Kidney (tissue), 14 donors: ENCODE results near the gene MECR. TPM values are rescaled to one million over a fixed set of nuclear protein-coding genes. Genes with fewer than 3 reads are reported as not detected.
"Not testable (repeated sequence)": the region's sequence is repeated elsewhere in the genome, so short reads cannot be mapped to it uniquely, and the experiment has no call there.

Source experiments
- DNase-seq, 5 donors: peaks; one replicate each; pipeline ENCODE4 v3.0.0-alpha.2; 2013 to 2020
- FAIRE-seq: peaks from 2 replicates; lab custom pipeline; 2012; peaks lifted over from hg19 to GRCh38; lab: Jason Lieb, UNC
- H3K27ac ChIP-seq, 2 donors: one replicate each; pipeline ENCODE4 v1.7.0; 2013; ENCODE audit warnings: low read depth in 2 of 2, low read length in 2 of 2, inconsistent platforms in 1 of 2
- H3K27me3 ChIP-seq: one replicate; pipeline ENCODE4 v1.7.1; 2013; ENCODE audit warnings: low read length, inconsistent platforms; ENCODE audit not compliant: control insufficient read depth, insufficient read depth
- H3K36me3 ChIP-seq, 3 donors: one replicate each; pipeline versions ENCODE4 v1.7.0 to v1.7.1; 2013; ENCODE audit warnings: low read length in 3 of 3, control low read depth in 1 of 3, inconsistent platforms in 1 of 3; ENCODE audit not compliant: insufficient read depth in 3 of 3, control insufficient read depth in 2 of 3
- H3K4me1 ChIP-seq, 3 donors: one replicate each; pipeline versions ENCODE4 v1.7.0 to v1.7.1; 2013; ENCODE audit warnings: low read length in 3 of 3, inconsistent platforms in 1 of 3, low read depth in 1 of 3; ENCODE audit not compliant: control insufficient read depth in 2 of 3, insufficient read depth in 2 of 3
- H3K4me3 ChIP-seq, 3 donors: one replicate each; pipeline versions ENCODE4 v1.7.0 to v1.8.1; 2013; ENCODE audit warnings: low read length in 3 of 3, control low read depth in 1 of 3, inconsistent platforms in 1 of 3
- H3K9ac ChIP-seq, 3 donors: one replicate each; pipeline versions ENCODE4 v1.7.0 to v1.7.1; 2013; ENCODE audit warnings: low read length in 3 of 3, control low read depth in 1 of 3, inconsistent platforms in 1 of 3
- H3K9me3 ChIP-seq, 3 donors: one replicate each; pipeline versions ENCODE4 v1.7.0 to v1.7.1; 2013; ENCODE audit warnings: low read length in 3 of 3, control low read depth in 1 of 3, inconsistent platforms in 1 of 3; ENCODE audit not compliant: control insufficient read depth in 2 of 3, insufficient read depth in 1 of 3
- intact Hi-C: fragments of 100-400 bp; cut with DNase I; formaldehyde crosslinking; loops from one replicate; pipeline ENCODE4 v1.11.1; 2022
- polyA plus RNA-seq: library from polyadenylated mRNA; stranded (reverse); fragments of 350-450 nt; fragmentation: Illumina TruSeq; extraction: RNeasy Lipid Tissue Mini Kit (QIAGEN cat#74804); gene quantifications from one replicate; pipeline ENCODE4 v1.2.3, GENCODE V29; 2014; ENCODE audit warnings: low read depth, low replicate concordance; ENCODE audit not compliant: insufficient read depth
- total RNA-seq: library from RNA; stranded (reverse); fragmentation: NEBNext Ultra II Directional; extraction: Animal tissue kit (Norgen Biotek cat#: 25700); gene quantifications from one replicate; pipeline ENCODE4 v1.2.1, GENCODE V29; 2021
- TF ChIP-seq, protein P1 (sequence below): IDR thresholded peaks from 3 replicates; pipeline ENCODE4 v1.5.1; 2012; ENCODE audit warnings: mild to moderate bottlenecking, moderate library complexity, borderline replicate concordance; ENCODE audit not compliant: insufficient read depth; ENCODE audit errors: extremely low read depth
- donor health status: control.
- donor health status: control.
- donor health status: control.
- donor health status: control.
- donor health status: control.
- donor health status: DM: yes; HTN: yes; CAD: no.
- donor health status: Normal renal cell carcinoma (clear cell type).

The MECR gene
- total and polyA plus RNA-seq, 2 donors from 2014 or later = 27.7 to 42.6 TPM

DNA sequence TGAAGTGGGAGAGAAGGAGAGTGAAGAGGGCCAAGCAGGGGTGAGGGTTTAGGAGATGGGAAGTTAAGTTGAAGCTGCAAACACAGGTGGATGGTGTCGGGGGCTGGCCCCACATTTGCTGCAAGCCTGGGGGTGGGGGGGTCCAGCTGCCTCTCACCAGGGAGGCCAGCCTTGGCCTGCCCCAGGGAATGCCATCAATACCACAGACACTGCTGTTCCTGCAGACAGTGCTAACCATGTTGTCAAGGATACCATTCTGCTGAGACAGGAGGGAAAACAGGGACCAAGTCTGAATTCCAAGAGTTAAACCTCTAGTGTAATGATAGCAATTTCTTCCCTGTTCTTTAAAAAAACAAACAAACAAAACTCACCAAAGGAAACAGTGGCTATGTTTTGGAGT, 8.0 kb downstream of the MECR start:
- H3K27ac ChIP-seq = no peak overlapping the region
- no peaks in the 10 kb centered on the region for H3K9me3 ChIP-seq
- H3K4me3 ChIP-seq = no peak overlapping the region
- TF ChIP-seq, protein P1, sequence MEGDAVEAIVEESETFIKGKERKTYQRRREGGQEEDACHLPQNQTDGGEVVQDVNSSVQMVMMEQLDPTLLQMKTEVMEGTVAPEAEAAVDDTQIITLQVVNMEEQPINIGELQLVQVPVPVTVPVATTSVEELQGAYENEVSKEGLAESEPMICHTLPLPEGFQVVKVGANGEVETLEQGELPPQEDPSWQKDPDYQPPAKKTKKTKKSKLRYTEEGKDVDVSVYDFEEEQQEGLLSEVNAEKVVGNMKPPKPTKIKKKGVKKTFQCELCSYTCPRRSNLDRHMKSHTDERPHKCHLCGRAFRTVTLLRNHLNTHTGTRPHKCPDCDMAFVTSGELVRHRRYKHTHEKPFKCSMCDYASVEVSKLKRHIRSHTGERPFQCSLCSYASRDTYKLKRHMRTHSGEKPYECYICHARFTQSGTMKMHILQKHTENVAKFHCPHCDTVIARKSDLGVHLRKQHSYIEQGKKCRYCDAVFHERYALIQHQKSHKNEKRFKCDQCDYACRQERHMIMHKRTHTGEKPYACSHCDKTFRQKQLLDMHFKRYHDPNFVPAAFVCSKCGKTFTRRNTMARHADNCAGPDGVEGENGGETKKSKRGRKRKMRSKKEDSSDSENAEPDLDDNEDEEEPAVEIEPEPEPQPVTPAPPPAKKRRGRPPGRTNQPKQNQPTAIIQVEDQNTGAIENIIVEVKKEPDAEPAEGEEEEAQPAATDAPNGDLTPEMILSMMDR = no peak
- H3K4me1 ChIP-seq = no peaks in the 10 kb centered on the region
- no peak overlapping the region for H3K9ac ChIP-seq
- DNase-seq (no peak), FAIRE-seq (no peak)
- H3K36me3 ChIP-seq = peaks cover 0 to 2% (median 0%) of the 10 kb centered on the region in 3 donors
- intact Hi-C loops = no loop called here
- no peaks in the 10 kb centered on the region for H3K27me3 ChIP-seq

DNA sequence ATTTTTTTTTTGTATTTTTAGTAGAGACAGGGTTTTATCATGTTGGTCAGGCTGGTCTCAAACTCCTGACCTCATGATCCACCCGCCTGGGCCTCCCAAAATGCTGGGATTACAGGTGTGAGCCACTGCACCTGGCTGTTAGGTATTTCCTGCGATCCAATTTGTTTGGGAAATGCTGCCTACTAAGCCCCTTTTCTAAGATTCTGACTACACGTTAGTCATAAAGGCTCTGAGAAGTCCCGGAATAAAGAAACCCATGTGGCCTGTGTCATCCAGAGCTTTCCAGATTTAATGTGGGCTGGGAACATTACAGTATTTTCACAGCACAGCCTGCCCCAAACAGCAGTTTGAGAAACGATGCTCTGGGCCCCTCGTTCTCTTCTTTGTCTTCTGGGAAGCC, 8.5 kb downstream of the MECR start:
- intact Hi-C loops, H3K36me3 ChIP-seq: not testable (repeated sequence)

DNA sequence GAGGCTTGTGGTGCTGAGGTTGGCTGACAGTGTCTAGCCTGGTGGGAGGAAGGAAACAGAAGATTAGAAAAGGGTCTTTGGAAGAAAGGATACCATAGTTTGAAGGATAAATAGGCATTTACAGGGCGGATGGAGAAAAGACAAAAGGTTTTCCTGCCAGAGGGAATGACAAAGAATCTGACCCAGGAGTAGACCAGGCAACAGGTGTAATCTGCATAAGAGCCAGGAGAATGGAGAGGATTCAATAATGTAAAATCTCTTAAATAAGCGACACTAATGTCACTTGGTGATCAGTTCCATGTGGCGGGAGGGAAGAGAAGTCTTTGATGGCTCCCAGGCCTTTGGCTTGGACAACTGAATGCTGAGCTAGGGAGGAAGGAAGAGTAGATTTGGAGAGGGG, 9.4 kb downstream of the MECR start:
- intact Hi-C loops = no loop called here
- TF ChIP-seq, protein P1 = no peak
- H3K27me3 ChIP-seq = no peaks in the 10 kb centered on the region
- DNase-seq = no peak
- no peak for FAIRE-seq
- no peaks in the 10 kb centered on the region for H3K4me1 ChIP-seq
- H3K27ac ChIP-seq = no peak overlapping the region
- no peaks in the 10 kb centered on the region for H3K9me3 ChIP-seq
- peaks cover 0 to 2% (median 0%) of the 10 kb centered on the region in 3 donors for H3K36me3 ChIP-seq
- H3K4me3 ChIP-seq = no peak overlapping the region
- no peak overlapping the region for H3K9ac ChIP-seq

More for the DNA sequence above, 8.5 kb downstream of the MECR start:
- not testable (repeated sequence) for H3K4me3 ChIP-seq, H3K9me3 ChIP-seq, FAIRE-seq, DNase-seq, H3K27me3 ChIP-seq, H3K4me1 ChIP-seq, H3K27ac ChIP-seq, H3K9ac ChIP-seq

DNA sequence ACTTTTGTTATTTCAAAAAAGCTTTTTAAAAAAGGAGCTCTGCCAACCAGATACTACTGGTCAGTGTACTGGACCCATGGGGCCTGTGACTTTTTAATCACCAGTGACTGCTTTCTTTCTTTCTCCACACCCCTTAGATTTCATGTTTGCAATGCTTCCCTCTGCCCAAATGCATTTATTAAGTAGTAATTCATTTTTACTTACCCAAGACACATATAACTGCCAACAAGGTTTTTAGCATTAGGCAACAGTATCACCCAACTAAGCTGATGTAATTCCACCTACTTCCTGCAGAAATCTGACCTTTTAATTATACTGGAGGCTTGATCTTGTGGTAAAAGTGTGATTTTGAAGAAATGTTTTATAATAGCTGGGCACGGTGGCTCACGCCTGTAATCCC, 12.5 kb downstream of the MECR start:
- no peak for DNase-seq
- no peak for FAIRE-seq
- Histone ChIP-seq H3K9ac (no peak overlapping the region), H3K27me3 (no peaks in the 10 kb centered on the region), H3K9me3 (no peaks in the 10 kb centered on the region), H3K36me3 (peaks cover 4 to 14% (median 6%) of the 10 kb centered on the region in 3 donors), H3K27ac (no peak overlapping the region), H3K4me1 (no peaks in the 10 kb centered on the region), H3K4me3 (no peak overlapping the region)
- intact Hi-C loops = no loop called here
- TF ChIP-seq, protein P1 = no peak
